Liver (tissue), 9 donors: ENCODE results near the gene FRS2. TPM values are rescaled to one million over a fixed set of nuclear protein-coding genes. Genes with fewer than 3 reads are reported as not detected.

Source experiments
- DNase-seq: peaks from one replicate; pipeline ENCODE4 v3.0.0-alpha.2; 2017; ENCODE audit warnings: low spot score
- H3K27ac ChIP-seq, 2 donors: one replicate each; pipeline ENCODE4 v1.7.0; 2013; ENCODE audit warnings: inconsistent platforms in 2 of 2, low read length in 2 of 2, control low read depth in 1 of 2, low read depth in 1 of 2, mild to moderate bottlenecking in 1 of 2
- H3K27me3 ChIP-seq, 4 donors: one replicate each; pipeline versions ENCODE4 v1.6.1 to v1.7.0; 2013; ENCODE audit warnings: low read length in 3 of 4, inconsistent platforms in 1 of 4, mild to moderate bottlenecking in 1 of 4, moderate library complexity in 1 of 4; ENCODE audit not compliant: control insufficient read depth in 4 of 4, insufficient read depth in 4 of 4
- H3K36me3 ChIP-seq, 4 donors: one replicate each; pipeline versions ENCODE4 v1.6.1 to v1.7.0; 2013; ENCODE audit warnings: low read length in 3 of 4, mild to moderate bottlenecking in 3 of 4, low read depth in 1 of 4, moderate library complexity in 1 of 4; ENCODE audit not compliant: control insufficient read depth in 4 of 4, insufficient read depth in 3 of 4
- H3K4me1 ChIP-seq, 4 donors: one replicate each; pipeline versions ENCODE4 v1.6.1 to v1.7.0; 2013; ENCODE audit warnings: low read length in 3 of 4, mild to moderate bottlenecking in 3 of 4, moderate library complexity in 1 of 4; ENCODE audit not compliant: control insufficient read depth in 4 of 4, insufficient read depth in 4 of 4
- H3K4me3 ChIP-seq, 3 donors: one replicate each; pipeline versions ENCODE4 v1.6.1 to v1.7.0; 2013; ENCODE audit warnings: low read length in 3 of 3, control low read depth in 1 of 3, low read depth in 1 of 3, mild to moderate bottlenecking in 1 of 3
- H3K9ac ChIP-seq, 2 donors: one replicate each; pipeline ENCODE4 v1.7.0; 2013; ENCODE audit warnings: low read length in 2 of 2, mild to moderate bottlenecking in 2 of 2, moderate library complexity in 2 of 2, control low read depth in 1 of 2, low read depth in 1 of 2
- H3K9me3 ChIP-seq, 4 donors: one replicate each; pipeline versions ENCODE4 v1.6.1 to v1.7.0; 2013; ENCODE audit warnings: low read length in 3 of 4; ENCODE audit not compliant: control insufficient read depth in 4 of 4
- CTCF ChIP-seq: fragments of 150-350 bp; IDR thresholded peaks from 2 replicates; pipeline ENCODE4 v1.5.1; 2017; ENCODE audit warnings: improper control_type of control experiment, low read depth, low read length; ENCODE audit not compliant: missing input control
- EGR1 ChIP-seq, 2 donors: IDR thresholded peaks; 2 replicates each; pipeline ENCODE4 v1.6.1; 2016 to 2018; ENCODE audit warnings: antibody characterized with exemption in 2 of 2, low read depth in 2 of 2
- FOXA2 ChIP-seq: IDR thresholded peaks from 2 replicates; pipeline ENCODE4 v1.6.1; 2016; ENCODE audit warnings: antibody characterized with exemption
- GABPA ChIP-seq, 2 donors: IDR thresholded peaks in 1 of 2; conservative IDR thresholded peaks in 1 of 2; 2 replicates each; pipeline ENCODE4 v1.6.1; 2016; ENCODE audit warnings: antibody characterized with exemption in 2 of 2, mild to moderate bottlenecking in 1 of 2, moderate library complexity in 1 of 2
- HNF4A ChIP-seq, 2 donors: conservative IDR thresholded peaks; 2 replicates each; pipeline ENCODE4 v1.6.1; 2016; ENCODE audit warnings: antibody characterized with exemption in 2 of 2, mild to moderate bottlenecking in 2 of 2
- HNF4G ChIP-seq: IDR thresholded peaks from 2 replicates; pipeline ENCODE4 v1.6.1; 2016; ENCODE audit warnings: antibody characterized with exemption
- JUND ChIP-seq, 2 donors: IDR thresholded peaks; 2 replicates each; pipeline ENCODE4 v1.6.1; 2016; ENCODE audit warnings: antibody characterized with exemption in 2 of 2
- MAX ChIP-seq: IDR thresholded peaks from 2 replicates; pipeline ENCODE4 v1.6.1; 2016; ENCODE audit warnings: antibody characterized with exemption
- NR2F2 ChIP-seq: IDR thresholded peaks from 2 replicates; pipeline ENCODE4 v1.6.1; 2016; ENCODE audit warnings: antibody characterized with exemption
- RAD21 ChIP-seq, 2 donors: IDR thresholded peaks; 2 replicates each; pipeline ENCODE4 v1.6.1; 2016; ENCODE audit warnings: antibody characterized with exemption in 2 of 2, mild to moderate bottlenecking in 2 of 2
- REST ChIP-seq: IDR thresholded peaks from 2 replicates; pipeline ENCODE4 v1.6.1; 2016; ENCODE audit warnings: antibody characterized with exemption, mild to moderate bottlenecking
- RXRA ChIP-seq, 2 donors: IDR thresholded peaks; 2 replicates each; pipeline ENCODE4 v1.6.1; 2017 to 2018; ENCODE audit warnings: antibody characterized with exemption in 2 of 2, mild to moderate bottlenecking in 1 of 2
- SP1 ChIP-seq: IDR thresholded peaks from 2 replicates; pipeline ENCODE4 v1.6.1; 2018; ENCODE audit warnings: antibody characterized with exemption, mild to moderate bottlenecking
- TAF1 ChIP-seq: conservative IDR thresholded peaks from 2 replicates; pipeline ENCODE4 v1.6.1; 2016; ENCODE audit warnings: antibody characterized with exemption, mild to moderate bottlenecking
- YY1 ChIP-seq: IDR thresholded peaks from 2 replicates; pipeline ENCODE4 v1.6.1; 2016; ENCODE audit warnings: antibody characterized with exemption, mild to moderate bottlenecking
- ZBTB33 ChIP-seq: IDR thresholded peaks from 2 replicates; pipeline ENCODE4 v1.6.1; 2016; ENCODE audit warnings: antibody characterized with exemption
- WGBS: extraction: QIAGEN DNeasy Blood & Tissue Kit; methylation state at CpG from one replicate; pipeline ENCODE4 v1.1.7; 2013; 5-methylcytosine and 5-hydroxymethylcytosine counted together
- polyA plus RNA-seq, 2 donors: library from polyadenylated mRNA; stranded (reverse) in 1 of 2; unstranded in 1 of 2; fragments of 200-250 nt in 1 of 2; fragments of >200 nt in 1 of 2; fragmentation: Nextera tagmentation in 1 of 2; extraction: Ambion mirVana in 1 of 2; gene quantifications; one replicate each; pipeline versions ENCODE4 v1.2.1 to v1.2.3, GENCODE V29; 2013 to 2015
- total RNA-seq, 2 donors: library from RNA; depleted of rRNA; stranded (reverse); fragments of >200 nt; gene quantifications; one replicate each; pipeline ENCODE4 v1.2.3, GENCODE V29; 2014
- donor health status: healthy.
- donor health status: healthy.
- donor health status: healthy.
- donor health status: healthy.
- donor health status: healthy.

Gene FRS2
- total and polyA plus RNA-seq, 4 donors = 7.0 to 24.0 (median 21.9) TPM

- no peak overlapping the region for H3K27ac ChIP-seq
- 93% methylated on average over 2 of the region's 2 CpGs for WGBS
- TF ChIP-seq FOXA2 = no peak
- no peak for TF ChIP-seq JUND (IDR thresholded peaks at IDR 0.05)
- no peak for TF ChIP-seq MAX
- no peak for TF ChIP-seq RXRA (IDR thresholded peaks at IDR 0.05)
- TF ChIP-seq RAD21 (IDR thresholded peaks at IDR 0.05) = no peak
- TF ChIP-seq GABPA (IDR thresholded peaks at IDR 0.05 in 1 of 2, conservative IDR thresholded peaks at IDR 0.05 in 1 of 2) = no peak
- TF ChIP-seq NR2F2 = no peak
- TF ChIP-seq REST = no peak
- TF ChIP-seq TAF1 = no peak
- TF ChIP-seq CTCF = no peak
- no peak for TF ChIP-seq SP1
- TF ChIP-seq YY1 = no peak
- no peak for TF ChIP-seq HNF4G
- no peak for TF ChIP-seq HNF4A (conservative IDR thresholded peaks at IDR 0.05)
- no peak for TF ChIP-seq ZBTB33
- TF ChIP-seq EGR1 (IDR thresholded peaks at IDR 0.05; ENCODE audit: low read depth in 2 of 2) = no peak
- no peaks in the 10 kb centered on the region for H3K27me3 ChIP-seq
- no peak overlapping the region for H3K9ac ChIP-seq
- H3K4me3 ChIP-seq = no peak overlapping the region
- H3K36me3 ChIP-seq = no peaks in the 10 kb centered on the region
- peaks cover 0 to 2% (median 0%) of the 10 kb centered on the region in 4 donors for H3K4me1 ChIP-seq
- DNase-seq = no peak
- no peaks in the 10 kb centered on the region for H3K9me3 ChIP-seq
These were observed 150.7 kb downstream of the FRS2 start for GRCh38 chr12:69620921-69621320.

- no peaks in the 10 kb centered on the region for H3K36me3 ChIP-seq
- H3K27ac ChIP-seq = no peak overlapping the region
- H3K4me1 ChIP-seq = peaks cover 0 to 2% (median 0%) of the 10 kb centered on the region in 4 donors
- no peak for DNase-seq
- no peaks in the 10 kb centered on the region for H3K27me3 ChIP-seq
- no peak overlapping the region for H3K9ac ChIP-seq
- TF ChIP-seq SP1 = no peak
- TF ChIP-seq ZBTB33 = no peak
- no peak for TF ChIP-seq YY1
- no peak for TF ChIP-seq FOXA2
- H3K4me3 ChIP-seq = no peak overlapping the region
- 85% methylated on average over 2 of the region's 2 CpGs for WGBS
- H3K9me3 ChIP-seq = no peaks in the 10 kb centered on the region
These were observed 151.4 kb downstream of the FRS2 start for GRCh38 chr12:69621551-69621950.
